GM18517 (cell line): ENCODE measurements around the gene FRG1.
"Not testable (repeated sequence)": the region's sequence is repeated elsewhere in the genome, so short reads cannot be mapped to it uniquely, and the experiment has no call there.

Source experiments
- ATAC-seq: cut with Tn5 transposase; IDR thresholded peaks from one replicate; pipeline ENCODE4 v1.9.1; 2021; ENCODE audit warnings: mild to moderate bottlenecking, moderate library complexity; ENCODE audit not compliant: unreplicated experiment

The FRG1 gene

DNA sequence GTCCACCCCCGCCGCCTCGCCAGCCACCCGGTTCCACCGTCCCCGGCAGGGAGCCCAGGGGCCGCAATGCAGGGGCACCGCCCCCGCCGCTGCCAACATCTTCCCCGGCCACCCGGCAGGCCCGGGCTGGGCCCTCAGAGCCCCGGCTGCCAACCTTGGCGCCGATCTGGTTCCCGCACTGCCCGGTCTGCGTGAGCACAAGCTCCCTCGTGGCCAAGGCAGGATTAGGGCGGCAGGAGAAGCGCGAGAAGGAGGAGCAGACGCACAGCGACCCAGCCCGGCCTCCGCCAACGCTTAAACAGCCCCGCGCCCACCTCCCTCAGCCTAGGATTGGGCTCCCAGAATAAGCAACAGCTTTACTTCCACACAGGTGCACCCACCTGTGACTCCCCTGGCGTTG is 44.0 kb downstream of the FRG1 start:
- ATAC-seq, result not testable (repeated sequence)

- not testable (repeated sequence) for ATAC-seq
Measured at GRCh38 chr4:189985651-189986243, 45.1 kb downstream of the FRG1 start.

DNA sequence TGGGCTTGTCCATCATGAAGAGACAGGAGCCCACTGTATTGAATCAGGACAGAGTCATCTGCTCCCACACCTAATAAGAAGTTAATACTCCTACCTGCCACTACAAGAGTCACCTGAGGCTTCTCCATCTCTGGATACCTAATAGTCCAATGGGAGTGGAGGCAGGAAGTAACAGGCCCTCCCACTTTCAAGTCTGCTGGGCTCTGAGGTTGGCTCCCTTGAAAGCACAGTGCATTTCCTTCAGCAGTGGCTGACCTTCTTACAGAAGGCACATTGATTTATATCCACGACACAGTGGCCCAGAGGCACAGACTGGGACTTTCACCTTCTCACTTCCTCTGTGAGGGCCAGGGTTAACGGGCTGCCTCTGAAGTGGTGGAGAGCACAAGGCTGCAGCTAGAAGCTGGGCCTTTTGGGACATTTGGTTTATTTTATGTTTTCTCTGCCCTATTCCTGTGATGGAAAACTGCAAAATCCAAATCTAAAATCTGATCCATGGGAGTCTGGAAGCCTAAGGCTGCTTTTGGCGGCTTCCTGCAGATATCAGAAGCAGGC is 48.3 kb downstream of the FRG1 start:
- no peak for ATAC-seq

GRCh38 chr4:189989941-189990340 is 49.3 kb downstream of the FRG1 start:
- ATAC-seq, result not testable (repeated sequence)
